ENCODE results near the gene RWDD2A.

DNA sequence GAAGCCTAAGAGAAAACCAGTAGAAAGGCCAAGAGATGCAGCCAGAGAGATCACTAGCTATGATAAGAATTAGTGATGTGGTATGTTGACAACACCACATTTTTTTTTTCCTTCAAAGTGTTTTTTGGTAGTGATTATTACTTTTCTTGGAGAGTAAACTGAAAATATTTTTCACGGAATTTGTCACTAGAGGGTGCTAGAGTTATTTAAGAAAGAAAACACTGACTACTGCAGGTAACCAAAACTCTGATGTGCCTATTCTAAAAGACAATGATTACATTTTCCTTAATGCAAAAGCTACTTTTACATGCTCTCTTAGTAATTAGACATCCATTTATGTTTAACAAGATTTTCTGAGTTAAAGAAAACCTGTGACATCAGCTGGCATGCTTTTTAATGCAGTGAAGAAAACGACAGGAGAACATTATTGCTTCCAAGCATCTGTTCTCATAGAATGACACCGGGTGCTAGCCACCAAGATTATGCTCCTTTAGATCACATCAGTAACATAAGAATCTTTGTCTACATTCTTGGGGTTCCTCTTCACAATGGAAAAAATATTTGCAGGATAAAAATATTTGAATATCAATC lies 28.8 kb downstream of the RWDD2A start:
- TF ChIP-seq NR2F2 (IDR thresholded peaks at IDR 0.05) (no peak), JUND (IDR thresholded peaks at IDR 0.05) (no peak), TAF1 (conservative IDR thresholded peaks at IDR 0.05) (no peak), YY1 (IDR thresholded peaks at IDR 0.05) (no peak)
- TF ChIP-seq, protein P1, sequence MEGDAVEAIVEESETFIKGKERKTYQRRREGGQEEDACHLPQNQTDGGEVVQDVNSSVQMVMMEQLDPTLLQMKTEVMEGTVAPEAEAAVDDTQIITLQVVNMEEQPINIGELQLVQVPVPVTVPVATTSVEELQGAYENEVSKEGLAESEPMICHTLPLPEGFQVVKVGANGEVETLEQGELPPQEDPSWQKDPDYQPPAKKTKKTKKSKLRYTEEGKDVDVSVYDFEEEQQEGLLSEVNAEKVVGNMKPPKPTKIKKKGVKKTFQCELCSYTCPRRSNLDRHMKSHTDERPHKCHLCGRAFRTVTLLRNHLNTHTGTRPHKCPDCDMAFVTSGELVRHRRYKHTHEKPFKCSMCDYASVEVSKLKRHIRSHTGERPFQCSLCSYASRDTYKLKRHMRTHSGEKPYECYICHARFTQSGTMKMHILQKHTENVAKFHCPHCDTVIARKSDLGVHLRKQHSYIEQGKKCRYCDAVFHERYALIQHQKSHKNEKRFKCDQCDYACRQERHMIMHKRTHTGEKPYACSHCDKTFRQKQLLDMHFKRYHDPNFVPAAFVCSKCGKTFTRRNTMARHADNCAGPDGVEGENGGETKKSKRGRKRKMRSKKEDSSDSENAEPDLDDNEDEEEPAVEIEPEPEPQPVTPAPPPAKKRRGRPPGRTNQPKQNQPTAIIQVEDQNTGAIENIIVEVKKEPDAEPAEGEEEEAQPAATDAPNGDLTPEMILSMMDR (IDR thresholded peaks at IDR 0.05; ENCODE audit: low read depth, low read length, missing input control) = peak; percentile 42
